GM11168 (cell line): Measurements from ENCODE around the gene CLDN12.

Experiments
- in situ Hi-C: fragments of 300-500 bp; cut with MboI; formaldehyde crosslinking; loops from one replicate; pipeline ENCODE4 v1.12.0; 2022; ENCODE audit warnings: low sequenced_read_pairs; ENCODE audit not compliant: unreplicated experiment

CLDN12 gene

GRCh38 chr7:90430614-90431460 is 27.6 kb downstream of the CLDN12 start:
- in situ Hi-C loops = loop anchor here (10.0 kb wide), 2 partner anchors 126 to 266 kb away; no protein-coding TSS in a partner anchor

GRCh38 chr7:90432752-90433151 is 29.5 kb downstream of the CLDN12 start:
- in situ Hi-C loops = loop anchor here (10.0 kb wide), 2 partner anchors 128 to 268 kb away; no protein-coding TSS in a partner anchor

- in situ Hi-C loops = loop anchor here (10.0 kb wide), 2 partner anchors 128 to 268 kb away; no protein-coding TSS in a partner anchor
Measured at GRCh38 chr7:90433221-90433620, 30.0 kb downstream of the CLDN12 start.

GRCh38 chr7:90445633-90446032 is 42.4 kb downstream of the CLDN12 start:
- in situ Hi-C loops = no loop called here

- in situ Hi-C loops = no loop called here
Measured at GRCh38 chr7:90446137-90446899, 43.1 kb downstream of the CLDN12 start.

- in situ Hi-C loops = loop anchor here (25.0 kb wide), 1 partner anchor 184 kb away; no protein-coding TSS in a partner anchor
Measured at GRCh38 chr7:90453259-90453891, 50.1 kb downstream of the CLDN12 start.

GRCh38 chr7:90453931-90454330 is 50.7 kb downstream of the CLDN12 start:
- in situ Hi-C loops = loop anchor here (25.0 kb wide), 1 partner anchor 183 kb away; no protein-coding TSS in a partner anchor

- in situ Hi-C loops = loop anchor here (25.0 kb wide), 1 partner anchor 182 kb away; no protein-coding TSS in a partner anchor
Measured at GRCh38 chr7:90455163-90456030, 52.1 kb downstream of the CLDN12 start.

- in situ Hi-C loops = loop anchor here (25.0 kb wide), 1 partner anchor 179 kb away; no protein-coding TSS in a partner anchor
Measured at GRCh38 chr7:90458104-90458503, 54.8 kb downstream of the CLDN12 start.

GRCh38 chr7:90459888-90460287 is 56.6 kb downstream of the CLDN12 start:
- in situ Hi-C loops = loop anchor here (25.0 kb wide), 1 partner anchor 177 kb away; no protein-coding TSS in a partner anchor

- in situ Hi-C loops = loop anchor here (25.0 kb wide), 1 partner anchor 176 kb away; no protein-coding TSS in a partner anchor
Measured at GRCh38 chr7:90461219-90461618, 58.0 kb downstream of the CLDN12 start.

GRCh38 chr7:90463151-90463628 is 59.9 kb downstream of the CLDN12 start:
- in situ Hi-C loops = loop anchor here (25.0 kb wide), 1 partner anchor 174 kb away; no protein-coding TSS in a partner anchor
